Endothelial cell of umbilical vein (primary cell): ENCODE data around the gene RNF111. TPM values are rescaled to one million over a fixed set of nuclear protein-coding genes. Genes with fewer than 3 reads are reported as not detected.

Source experiments
- BruUV-seq: library from RNA; stranded (reverse); fragments of 400-500 nt; replicated peaks from 2 replicates; lab custom pipeline; 2021; lab: Mats Ljungman, UMichigan
- CTCF ChIA-PET: fragments of 300-600, 350-600 bp; sonication (Branson Sonifier 250); formaldehyde crosslinking; loops from one replicate; lab custom pipeline; 2021; ENCODE audit warnings: antibody characterized with exemption, inconsistent platforms; lab: Charles Lee
- POLR2A ChIA-PET: fragments of 300-600, 350-600 bp; sonication (Branson Sonifier 250); formaldehyde crosslinking; loops from one replicate; lab custom pipeline; 2021; ENCODE audit warnings: antibody characterized with exemption, inconsistent platforms; lab: Charles Lee
- DNase-seq: peaks from one replicate; pipeline ENCODE4 v3.0.0-alpha.2; 2011; ENCODE audit warnings: low read depth, low spot score
- FAIRE-seq: peaks from 2 replicates; lab custom pipeline; 2011; peaks lifted over from hg19 to GRCh38; lab: Jason Lieb, UNC
- H2AFZ ChIP-seq: 2 replicates; pipeline ENCODE4 v1.6.0; 2012; ENCODE audit warnings: low read depth, low read length, control low read depth, inconsistent platforms
- H3K27ac ChIP-seq: 2 replicates; pipeline ENCODE4 v1.5.1; 2011; ENCODE audit warnings: low read depth, mild to moderate bottlenecking, control low read depth, low read length, moderate library complexity; ENCODE audit not compliant: insufficient read depth
- H3K27me3 ChIP-seq, 2 experiments: 2 replicates each; pipeline versions ENCODE4 v1.6.0 to v1.6.1; 2011; ENCODE audit warnings: low read length in 2 of 2, mixed read lengths in 1 of 2; ENCODE audit not compliant: control insufficient read depth in 2 of 2, insufficient read depth in 2 of 2
- H3K36me3 ChIP-seq, 2 experiments: 2 replicates in 1 of 2; 3 replicates in 1 of 2; pipeline ENCODE4 v1.5.1; 2011; ENCODE audit warnings: low read length in 2 of 2, mild to moderate bottlenecking in 1 of 2, moderate library complexity in 1 of 2; ENCODE audit not compliant: control insufficient read depth in 2 of 2, insufficient read depth in 2 of 2; ENCODE audit errors: extremely low read depth in 1 of 2
- H3K4me1 ChIP-seq: 3 replicates; pipeline ENCODE4 v1.5.1; 2011; ENCODE audit warnings: mild to moderate bottlenecking, low read length; ENCODE audit not compliant: control insufficient read depth, insufficient read depth; ENCODE audit errors: extremely low read depth
- H3K4me2 ChIP-seq: 2 replicates; pipeline ENCODE4 v1.6.1; 2011; ENCODE audit warnings: low read length, control low read depth, mixed read lengths; ENCODE audit not compliant: insufficient read depth
- H3K4me3 ChIP-seq, 3 experiments: fragments of 200-600 bp in 1 of 3; sonication (generic), shearing (Covaris generic) in 1 of 3; replicated peaks in 1 of 3; 2 replicates each; pipeline ENCODE4 v1.5.1; 2011 to 2016; ENCODE audit warnings: control low read depth in 3 of 3, low read length in 3 of 3, mild to moderate bottlenecking in 2 of 3, inconsistent platforms in 1 of 3, low read depth in 1 of 3, moderate library complexity in 1 of 3; ENCODE audit not compliant: insufficient read depth in 1 of 3
- H3K79me2 ChIP-seq: 2 replicates; pipeline ENCODE4 v1.6.0; 2012; ENCODE audit warnings: low read length, inconsistent platforms; ENCODE audit not compliant: control insufficient read depth, insufficient read depth
- H3K9ac ChIP-seq: replicated peaks from 2 replicates; pipeline ENCODE3; 2011; ENCODE audit warnings: low read length, control low read depth; ENCODE audit not compliant: insufficient read depth; ENCODE audit errors: extremely low read depth
- H3K9me1 ChIP-seq: replicated peaks from 3 replicates; pipeline ENCODE4 v1.6.0; 2011; ENCODE audit warnings: mild to moderate bottlenecking, low read length; ENCODE audit not compliant: control insufficient read depth, insufficient read depth; ENCODE audit errors: extremely low read depth
- H3K9me3 ChIP-seq: replicated peaks from 2 replicates; pipeline ENCODE4 v1.5.1; 2012; ENCODE audit warnings: low read length, inconsistent platforms; ENCODE audit not compliant: control insufficient read depth, insufficient read depth
- H4K20me1 ChIP-seq: replicated peaks from 2 replicates; pipeline ENCODE3; 2011; ENCODE audit warnings: mild to moderate bottlenecking, low read length; ENCODE audit not compliant: control insufficient read depth, insufficient read depth; ENCODE audit errors: extremely low read depth
- EZH2 ChIP-seq: IDR thresholded peaks from 2 replicates; pipeline ENCODE4 v1.6.1; 2012; ENCODE audit warnings: borderline replicate concordance, low read depth, mild to moderate bottlenecking, moderate library complexity, low read length, inconsistent platforms; ENCODE audit not compliant: severe bottlenecking
- GATA2 ChIP-seq: IDR thresholded peaks from 2 replicates; pipeline ENCODE4 v1.7.0; 2011; ENCODE audit warnings: low read depth, mild to moderate bottlenecking, moderate library complexity, mixed read lengths, low read length; ENCODE audit not compliant: insufficient read length, insufficient read depth
- JUN ChIP-seq: IDR thresholded peaks from 2 replicates; pipeline ENCODE4 v1.6.1; 2011; ENCODE audit warnings: borderline replicate concordance, low read depth; ENCODE audit not compliant: insufficient read length, insufficient read depth
- MAX ChIP-seq: IDR thresholded peaks from 2 replicates; pipeline ENCODE4 v1.6.1; 2011; ENCODE audit not compliant: insufficient read depth, insufficient read length
- MYC ChIP-seq: IDR thresholded peaks from one replicate; pipeline ENCODE4 v1.6.1; 2011; ENCODE audit warnings: mild to moderate bottlenecking, low read depth, low read length
- POLR2A ChIP-seq: IDR thresholded peaks from 2 replicates; pipeline ENCODE4 v1.6.1; 2012; ENCODE audit warnings: low read depth, mild to moderate bottlenecking, control low read depth, low read length
- POLR2AphosphoS5 ChIP-seq: IDR thresholded peaks from 2 replicates; pipeline ENCODE4 v1.6.1; 2012; ENCODE audit warnings: low read depth, mild to moderate bottlenecking, control low read depth, low read length, moderate library complexity; ENCODE audit not compliant: insufficient read depth
- dilution Hi-C: fragments of 300-500 bp; cut with MboI; formaldehyde crosslinking; loops from one replicate; pipeline ENCODE4 v1.15.0; 2019; ENCODE audit warnings: low sequenced_read_pairs; ENCODE audit not compliant: extremely low pct_ligation_motif_present
- intact Hi-C: fragments of 100-400 bp; cut with micrococcal nuclease; formaldehyde crosslinking; loops from one replicate; pipeline ENCODE4 v1.10.0; 2022
- polyA plus RNA-seq, 4 experiments: library from polyadenylated mRNA; depleted of rRNA in 3 of 4; stranded (reverse) in 3 of 4; unstranded in 1 of 4; fragments of >200 nt; gene quantifications; 2 replicates each; pipeline versions ENCODE4 v1.2.1 to v1.2.3, GENCODE V29; 2011 to 2012; ENCODE audit warnings: missing spikeins in 1 of 4
- total RNA-seq: library from RNA; stranded (reverse); gene quantifications from 2 replicates; pipeline ENCODE4 v1.2.3, GENCODE V29; 2021
- TF ChIP-seq, protein P1 (sequence below), 2 donors: IDR thresholded peaks; 1 replicate in 1 of 2; 2 replicates in 1 of 2; pipeline ENCODE4 v1.5.1; 2011; ENCODE audit warnings: low read length in 2 of 2, mild to moderate bottlenecking in 2 of 2, moderate library complexity in 2 of 2, control low read depth in 1 of 2, inconsistent platforms in 1 of 2, low read depth in 1 of 2; ENCODE audit not compliant: insufficient read depth in 1 of 2; ENCODE audit errors: extremely low read depth in 1 of 2

Gene RNF111
- total and polyA plus RNA-seq, 2 donors (not counting 3 experiments of a cell fraction or from before 2014, with no cell fraction given), result 22.3 to 42.6 TPM

GRCh38 chr15:58980351-58980939 is 7.0 kb upstream of the RNF111 start:
- no peak overlapping the region for H2AFZ ChIP-seq
- BruUV-seq, result no TSS peak
- no peak overlapping the region for H3K4me2 ChIP-seq
- dilution Hi-C loops (no loop called here), intact Hi-C loops (loop anchor here (1.0 kb wide), 3 partner anchors 125 to 513 kb away; partner anchors contain the start of gene CCNB2)
- CTCF ChIA-PET, result interaction anchor here (0.6 to 3.1 kb wide), 32 partner anchors 8 to 753 kb away, joined by 3 to 28 read pairs (median 4); no protein-coding TSS in a partner anchor
- peak; percentile 59 for DNase-seq
- H3K36me3 ChIP-seq, result no peaks in the 10 kb centered on the region
- no peak overlapping the region for H3K4me3 ChIP-seq
- FAIRE-seq, result peak; percentile 75
- POLR2A ChIA-PET, result no interaction called here
- no peaks in the 10 kb centered on the region for H3K79me2 ChIP-seq
- H4K20me1 ChIP-seq, result no peaks in the 10 kb centered on the region
- no peaks in the 10 kb centered on the region for H3K9me3 ChIP-seq
- H3K4me1 ChIP-seq, result peaks cover 10% of the 10 kb centered on the region
- H3K27me3 ChIP-seq, result peaks cover 4 to 7% of the 10 kb centered on the region in 2 experiments
- H3K9ac ChIP-seq, result no peak overlapping the region
- no peaks in the 10 kb centered on the region for H3K9me1 ChIP-seq
- TF ChIP-seq POLR2AphosphoS5 (no peak), JUN (no peak), POLR2A (no peak), MAX (no peak), EZH2 (no peak), GATA2 (no peak), MYC (no peak)
- TF ChIP-seq, protein P1, sequence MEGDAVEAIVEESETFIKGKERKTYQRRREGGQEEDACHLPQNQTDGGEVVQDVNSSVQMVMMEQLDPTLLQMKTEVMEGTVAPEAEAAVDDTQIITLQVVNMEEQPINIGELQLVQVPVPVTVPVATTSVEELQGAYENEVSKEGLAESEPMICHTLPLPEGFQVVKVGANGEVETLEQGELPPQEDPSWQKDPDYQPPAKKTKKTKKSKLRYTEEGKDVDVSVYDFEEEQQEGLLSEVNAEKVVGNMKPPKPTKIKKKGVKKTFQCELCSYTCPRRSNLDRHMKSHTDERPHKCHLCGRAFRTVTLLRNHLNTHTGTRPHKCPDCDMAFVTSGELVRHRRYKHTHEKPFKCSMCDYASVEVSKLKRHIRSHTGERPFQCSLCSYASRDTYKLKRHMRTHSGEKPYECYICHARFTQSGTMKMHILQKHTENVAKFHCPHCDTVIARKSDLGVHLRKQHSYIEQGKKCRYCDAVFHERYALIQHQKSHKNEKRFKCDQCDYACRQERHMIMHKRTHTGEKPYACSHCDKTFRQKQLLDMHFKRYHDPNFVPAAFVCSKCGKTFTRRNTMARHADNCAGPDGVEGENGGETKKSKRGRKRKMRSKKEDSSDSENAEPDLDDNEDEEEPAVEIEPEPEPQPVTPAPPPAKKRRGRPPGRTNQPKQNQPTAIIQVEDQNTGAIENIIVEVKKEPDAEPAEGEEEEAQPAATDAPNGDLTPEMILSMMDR (IDR thresholded peaks at IDR 0.05; ENCODE audit: extremely low read depth in 1 of 2, insufficient read depth in 1 of 2, low read depth in 1 of 2, low read length in 2 of 2), result peak; percentile 19 to 21
- H3K27ac ChIP-seq, result no peak overlapping the region
